ENCODE measurements around the gene SGMS2. TPM values are rescaled to one million over a fixed set of nuclear protein-coding genes. Genes with fewer than 3 reads are reported as not detected.

The SGMS2 gene
- total and polyA plus RNA-seq, 2 experiments from 2014 or later, result 35.3 to 116 TPM

GRCh38 chr4:107791902-107792301, 32.8 kb upstream of the SGMS2 start:
- Histone ChIP-seq H3K9me3 (ENCODE audit: low read depth) (no peaks in the 10 kb centered on the region), H3K9ac (no peak overlapping the region), H3F3A (ENCODE audit: insufficient read depth) (no peaks in the 10 kb centered on the region), H4K20me1 (ENCODE audit: insufficient read depth) (no peaks in the 10 kb centered on the region), H3K4me1 (ENCODE audit: insufficient read depth) (no peaks in the 10 kb centered on the region), H3K27ac (no peak overlapping the region), H3K9me2 (ENCODE audit: insufficient read depth) (no peaks in the 10 kb centered on the region), H3K4me3 (no peak overlapping the region), H3K36me3 (ENCODE audit: low read depth) (no peaks in the 10 kb centered on the region), H2AFZ (no peak overlapping the region), H3K27me3 (replicated peaks; ENCODE audit: insufficient read depth) (peaks cover 72% of the 10 kb centered on the region), H3K79me2 (ENCODE audit: insufficient read depth) (no peaks in the 10 kb centered on the region), H3K4me2 (ENCODE audit: unreplicated experiment) (no peak overlapping the region)
- in situ Hi-C loops (cut with MboI), result no loop called here
- no peak for TF ChIP-seq EZH2phosphoT487 (IDR thresholded peaks at IDR 0.05; ENCODE audit: insufficient read depth, low read depth)
- TF ChIP-seq EZH2 (IDR thresholded peaks at IDR 0.05; ENCODE audit: insufficient read depth, poor library complexity, severe bottlenecking), result no peak
- WGBS, 2 experiments (ENCODE audit: low coverage in 1 of 2, low lambda C conversion rate in 2 of 2, missing lambda C conversion rate in 2 of 2), result 62% methylated on average over 3 of the region's 3 CpGs
- DNase-seq, result no peak

DNA sequence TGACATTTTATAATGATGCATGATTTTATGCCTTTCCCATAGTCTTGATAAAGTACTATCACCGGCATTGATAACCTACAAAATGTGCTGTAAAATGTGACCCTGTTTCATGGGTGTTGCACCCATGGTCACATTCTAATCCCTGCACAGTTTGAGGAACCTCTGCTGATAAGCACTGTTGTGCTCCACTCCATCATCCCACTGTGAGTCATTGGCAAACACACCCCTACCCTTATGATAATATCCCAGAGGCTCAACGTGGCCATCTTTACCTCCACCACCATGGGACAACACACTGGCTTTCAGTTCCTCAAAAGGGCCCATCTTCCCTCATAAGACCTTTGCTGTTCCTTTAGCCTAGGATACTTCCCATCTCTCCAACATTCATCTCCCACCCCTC, 32.0 kb upstream of the SGMS2 start:
- H2AFZ ChIP-seq, result no peak overlapping the region
- no peak overlapping the region for H3K4me3 ChIP-seq
- no peak overlapping the region for H3K4me2 ChIP-seq (ENCODE audit: unreplicated experiment)
- H3K9me2 ChIP-seq (ENCODE audit: insufficient read depth), result no peaks in the 10 kb centered on the region
- in situ Hi-C loops (cut with MboI), result no loop called here
- H3K9me3 ChIP-seq (ENCODE audit: low read depth), result no peaks in the 10 kb centered on the region
- H3K36me3 ChIP-seq (ENCODE audit: low read depth), result no peaks in the 10 kb centered on the region
- H3K4me1 ChIP-seq (ENCODE audit: insufficient read depth), result no peaks in the 10 kb centered on the region
- H3K27me3 ChIP-seq (replicated peaks; ENCODE audit: insufficient read depth), result peaks cover 73% of the 10 kb centered on the region
- TF ChIP-seq EZH2 (IDR thresholded peaks at IDR 0.05; ENCODE audit: insufficient read depth, poor library complexity, severe bottlenecking), result no peak
- H4K20me1 ChIP-seq (ENCODE audit: insufficient read depth), result no peaks in the 10 kb centered on the region
- no peak for DNase-seq
- no peaks in the 10 kb centered on the region for H3K79me2 ChIP-seq (ENCODE audit: insufficient read depth)
- H3K27ac ChIP-seq, result no peak overlapping the region
- H3F3A ChIP-seq (ENCODE audit: insufficient read depth), result no peaks in the 10 kb centered on the region
- no peak overlapping the region for H3K9ac ChIP-seq
- 51 to 56% methylated on average over 2 of the region's 2 CpGs for WGBS, 2 experiments (ENCODE audit: low coverage in 1 of 2, low lambda C conversion rate in 2 of 2, missing lambda C conversion rate in 2 of 2)

DNA sequence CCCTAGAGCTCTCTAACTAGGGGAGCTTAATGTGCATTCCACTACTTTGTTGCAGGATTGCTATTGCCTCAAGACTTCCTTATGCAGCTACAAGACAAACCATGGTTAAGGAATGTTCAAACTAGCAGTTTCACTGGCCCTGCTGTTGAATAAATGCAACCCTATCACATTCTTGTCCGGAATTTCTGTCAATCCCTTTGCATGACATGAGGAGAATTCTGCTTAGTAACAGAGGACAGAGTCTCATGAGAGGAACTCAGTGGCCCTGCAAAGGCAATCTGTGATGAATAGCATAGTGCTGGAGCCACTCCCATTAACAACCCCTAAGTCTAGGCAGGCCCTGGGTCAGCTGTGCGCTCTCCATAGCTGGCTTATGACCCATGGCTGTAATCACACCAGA, 30.7 kb upstream of the SGMS2 start:
- H3K36me3 ChIP-seq (ENCODE audit: low read depth), result no peaks in the 10 kb centered on the region
- 65 to 74% methylated on average over 2 of the region's 2 CpGs for WGBS, 2 experiments (ENCODE audit: low coverage in 1 of 2, low lambda C conversion rate in 2 of 2, missing lambda C conversion rate in 2 of 2)
- H3K4me3 ChIP-seq, result no peak overlapping the region
- H3K9ac ChIP-seq, result no peak overlapping the region
- in situ Hi-C loops (cut with MboI), result no loop called here
- no peak overlapping the region for H2AFZ ChIP-seq
- H3K9me3 ChIP-seq (ENCODE audit: low read depth), result no peaks in the 10 kb centered on the region
- no peak for TF ChIP-seq EZH2 (IDR thresholded peaks at IDR 0.05; ENCODE audit: insufficient read depth, poor library complexity, severe bottlenecking)
- no peak for TF ChIP-seq EZH2phosphoT487 (IDR thresholded peaks at IDR 0.05; ENCODE audit: insufficient read depth, low read depth)
- peaks cover 80% of the 10 kb centered on the region for H3K27me3 ChIP-seq (replicated peaks; ENCODE audit: insufficient read depth)
- no peaks in the 10 kb centered on the region for H3F3A ChIP-seq (ENCODE audit: insufficient read depth)
- H3K4me2 ChIP-seq (ENCODE audit: unreplicated experiment), result no peak overlapping the region
- DNase-seq, result no peak
- H3K4me1 ChIP-seq (ENCODE audit: insufficient read depth), result no peaks in the 10 kb centered on the region
- H3K79me2 ChIP-seq (ENCODE audit: insufficient read depth), result no peaks in the 10 kb centered on the region
- no peaks in the 10 kb centered on the region for H3K9me2 ChIP-seq (ENCODE audit: insufficient read depth)
- H3K27ac ChIP-seq, result no peak overlapping the region
- H4K20me1 ChIP-seq (ENCODE audit: insufficient read depth), result no peaks in the 10 kb centered on the region

DNA sequence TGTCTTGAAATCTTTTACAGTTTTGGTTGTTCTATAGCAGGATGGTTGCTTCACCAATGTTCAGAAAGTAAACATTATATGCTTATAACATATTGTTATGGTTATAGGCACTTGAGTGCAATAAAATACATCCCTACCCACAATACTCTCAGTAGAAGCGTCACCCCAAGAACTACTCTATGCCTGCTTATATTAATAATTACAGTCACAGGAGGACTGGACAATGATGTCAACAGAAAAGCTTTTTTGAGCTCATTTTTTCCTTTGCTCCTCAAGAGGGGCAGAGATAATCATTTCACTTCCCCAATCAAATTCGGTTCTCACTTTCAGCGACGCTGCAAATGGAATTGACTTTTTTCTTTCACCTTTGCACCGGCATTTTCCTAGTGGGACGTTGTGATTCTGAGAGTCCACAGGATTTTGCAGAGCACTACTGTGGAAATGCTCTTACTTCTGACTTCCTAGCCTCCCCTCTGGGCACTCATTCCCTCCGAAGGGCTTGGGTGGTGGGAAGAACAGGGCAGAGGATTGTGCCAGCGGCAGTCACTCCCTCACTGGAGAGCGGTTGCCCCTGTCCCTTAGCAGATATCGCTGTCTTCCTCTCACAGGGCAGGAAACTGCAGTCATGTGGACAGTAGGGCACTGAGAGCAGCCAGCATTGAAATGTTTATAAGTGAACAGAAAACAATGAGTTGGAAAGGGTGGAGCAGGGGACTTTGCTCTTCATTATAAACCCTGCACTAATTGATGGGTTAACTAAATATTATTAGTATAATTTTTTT, 24.9 kb upstream of the SGMS2 start:
- Histone ChIP-seq H2AFZ (no peak overlapping the region), H3K4me3 (no peak overlapping the region), H3K4me2 (ENCODE audit: unreplicated experiment) (no peak overlapping the region), H3K36me3 (ENCODE audit: low read depth) (no peaks in the 10 kb centered on the region), H3K27ac (no peak overlapping the region), H4K20me1 (ENCODE audit: insufficient read depth) (no peaks in the 10 kb centered on the region), H3F3A (ENCODE audit: insufficient read depth) (peaks cover 17% of the 10 kb centered on the region), H3K4me1 (ENCODE audit: insufficient read depth) (peaks cover 13% of the 10 kb centered on the region), H3K9me2 (ENCODE audit: insufficient read depth) (no peaks in the 10 kb centered on the region), H3K9me3 (ENCODE audit: low read depth) (no peaks in the 10 kb centered on the region), H3K79me2 (ENCODE audit: insufficient read depth) (no peaks in the 10 kb centered on the region), H3K9ac (no peak overlapping the region), H3K27me3 (replicated peaks; ENCODE audit: insufficient read depth) (peaks cover 33% of the 10 kb centered on the region)
- 61 to 73% methylated on average over 10 of the region's 10 CpGs for WGBS, 2 experiments (ENCODE audit: low coverage in 1 of 2, low lambda C conversion rate in 2 of 2, missing lambda C conversion rate in 2 of 2)
- TF ChIP-seq EZH2 (IDR thresholded peaks at IDR 0.05; ENCODE audit: insufficient read depth, poor library complexity, severe bottlenecking), result no peak
- TF ChIP-seq EZH2phosphoT487 (IDR thresholded peaks at IDR 0.05; ENCODE audit: insufficient read depth, low read depth), result no peak
- DNase-seq, result no peak
- in situ Hi-C loops (cut with MboI), result no loop called here

Data from GM23248 (cell line).